Endometrial microvascular endothelial cells (primary cell): ENCODE data around the gene CEP290. TPM values are rescaled to one million over a fixed set of nuclear protein-coding genes. Genes with fewer than 3 reads are reported as not detected.
"Not testable (repeated sequence)": the region's sequence is repeated elsewhere in the genome, so short reads cannot be mapped to it uniquely, and the experiment has no call there.

Source experiments
- in situ Hi-C: cut with HindIII; loops from 2 replicates; pipeline ENCODE4 v1.10.0; 2017; ENCODE audit warnings: low sequenced_read_pairs, low pct_unique_long_range_greater_than_20kb; ENCODE audit errors: inconsistent ontology term
- total RNA-seq: library from RNA; depleted of rRNA; stranded (reverse); fragments of >200 nt; gene quantifications from one replicate; pipeline ENCODE4 v1.2.3, GENCODE V29; 2015; ENCODE audit errors: inconsistent ontology term

The CEP290 gene
- total RNA-seq, 1 donor from 2014 or later: 6.7 TPM

DNA sequence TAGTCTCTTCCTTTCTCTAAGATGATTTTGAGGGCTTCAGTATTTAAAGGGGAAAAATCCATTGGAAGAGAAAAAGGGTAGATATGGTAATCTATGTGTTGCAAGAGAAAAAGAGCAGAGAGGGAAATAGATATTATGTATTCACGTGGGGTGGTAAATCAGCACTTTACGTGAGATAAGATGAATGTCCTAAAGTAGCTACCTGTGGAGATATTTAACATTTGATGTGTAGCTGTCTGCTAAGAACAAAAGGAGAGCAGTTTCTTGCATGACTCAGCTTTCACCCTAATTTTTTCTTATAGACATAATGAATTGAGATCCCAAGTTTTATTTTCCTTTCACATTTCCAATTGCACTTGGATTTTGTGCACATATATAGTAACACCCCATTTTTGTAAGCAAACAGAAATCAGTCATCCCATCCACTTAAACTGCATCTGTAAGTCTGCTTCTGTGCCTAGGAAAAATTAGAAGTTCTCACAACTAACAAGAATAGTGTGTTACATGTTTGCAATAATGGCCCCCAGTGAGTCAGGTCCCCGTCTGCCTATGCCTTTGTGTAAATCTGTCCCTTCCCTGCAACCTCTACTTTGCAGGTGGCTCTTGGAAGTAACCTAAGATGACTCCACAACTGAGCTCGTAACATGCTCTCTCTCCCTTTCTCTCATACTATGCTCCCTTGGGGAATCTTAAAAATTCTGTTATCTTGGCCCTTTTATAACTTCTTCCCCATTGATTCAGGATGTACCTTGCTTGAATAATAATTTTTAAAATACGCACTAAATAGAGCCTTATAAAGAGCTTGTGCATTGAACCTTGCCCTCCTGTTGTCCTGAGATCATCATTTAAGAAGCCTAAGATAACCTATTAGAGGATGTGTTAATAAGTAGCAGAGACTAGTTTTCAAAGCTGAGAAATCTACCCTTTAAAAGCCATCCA lies 3.9 kb upstream of the CEP290 start:
- in situ Hi-C loops: no loop called here

DNA sequence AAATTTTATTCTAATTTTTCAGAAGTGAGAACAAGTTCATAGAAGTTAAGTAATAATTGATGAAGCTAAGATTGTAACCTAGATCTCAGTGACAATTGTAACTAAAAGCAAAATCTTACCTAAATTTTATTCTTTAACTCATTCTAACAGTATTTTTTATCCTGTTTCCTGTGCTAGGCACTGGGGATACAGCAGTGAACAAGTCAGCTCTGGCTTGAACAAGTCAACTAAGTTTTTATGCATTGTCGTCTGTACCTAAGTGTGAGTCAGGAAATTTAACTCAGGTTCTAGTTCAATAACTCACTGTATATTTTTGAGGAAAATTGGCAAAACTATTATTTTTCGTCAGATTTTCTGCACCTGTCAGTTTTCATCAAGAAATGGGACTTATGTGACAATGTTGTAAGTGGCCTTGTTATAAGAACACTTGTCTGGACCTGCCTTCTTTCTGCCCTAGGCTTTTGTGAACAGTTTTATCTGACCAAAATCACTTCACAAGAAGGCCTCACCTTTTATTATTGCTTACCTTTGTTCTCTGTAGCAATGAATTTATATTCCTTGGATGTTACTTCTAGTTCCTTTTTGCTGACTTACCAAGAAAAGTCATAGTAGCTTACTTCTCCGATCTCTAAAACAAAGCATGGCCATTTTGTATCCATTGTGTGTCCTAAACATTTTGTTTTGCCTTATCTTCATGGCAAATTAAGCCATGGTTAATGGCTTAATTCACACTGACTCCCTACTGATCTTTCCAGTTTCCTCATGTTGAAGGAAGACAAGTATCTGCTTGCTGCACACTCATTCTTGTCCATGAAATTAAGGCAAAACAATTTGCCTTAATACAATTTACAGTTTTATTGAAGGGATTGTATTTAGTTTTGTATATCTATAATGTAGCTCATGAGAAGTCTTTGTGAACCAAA lies 2.9 kb upstream of the CEP290 start:
- in situ Hi-C loops: no loop called here

DNA sequence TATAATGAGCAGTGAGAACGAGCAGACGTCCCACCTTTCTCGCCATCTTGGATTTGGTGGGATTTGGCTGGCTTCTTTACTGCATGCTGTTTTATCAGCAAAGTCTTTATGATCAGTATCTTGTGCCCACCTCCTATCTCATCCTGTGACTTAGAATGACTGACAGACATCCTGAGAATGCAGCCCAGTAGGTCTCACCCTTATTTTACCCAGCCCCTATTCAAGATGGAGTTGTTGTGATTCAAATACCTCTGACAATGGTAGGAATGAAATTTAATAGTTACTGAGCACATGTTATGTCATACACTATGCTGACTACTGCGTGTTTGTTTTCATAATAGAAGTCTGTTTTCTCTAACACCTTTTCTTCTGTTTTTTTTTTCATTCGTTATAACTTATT lies 2.1 kb upstream of the CEP290 start:
- in situ Hi-C loops: no loop called here

DNA sequence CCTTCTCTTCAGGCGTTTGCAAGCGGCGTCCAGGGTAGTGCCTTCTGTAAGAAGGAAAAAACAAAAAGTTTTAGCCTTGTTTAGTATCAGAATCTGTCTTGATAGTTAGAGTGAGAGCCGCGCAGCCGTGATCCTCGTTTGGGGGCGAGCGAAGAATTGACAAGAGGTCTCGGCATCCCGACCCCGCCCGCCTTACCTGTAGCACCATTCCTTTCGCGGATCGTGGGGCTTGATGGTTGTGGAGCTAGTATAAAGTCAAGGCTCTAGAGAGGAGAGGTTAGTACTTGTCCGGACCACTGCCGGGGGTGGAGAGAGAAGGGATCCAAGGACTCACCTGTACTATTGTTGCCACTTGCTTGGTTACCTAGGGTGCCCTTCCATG lies 713 bp upstream of the CEP290 start:
- in situ Hi-C loops: no loop called here

DNA sequence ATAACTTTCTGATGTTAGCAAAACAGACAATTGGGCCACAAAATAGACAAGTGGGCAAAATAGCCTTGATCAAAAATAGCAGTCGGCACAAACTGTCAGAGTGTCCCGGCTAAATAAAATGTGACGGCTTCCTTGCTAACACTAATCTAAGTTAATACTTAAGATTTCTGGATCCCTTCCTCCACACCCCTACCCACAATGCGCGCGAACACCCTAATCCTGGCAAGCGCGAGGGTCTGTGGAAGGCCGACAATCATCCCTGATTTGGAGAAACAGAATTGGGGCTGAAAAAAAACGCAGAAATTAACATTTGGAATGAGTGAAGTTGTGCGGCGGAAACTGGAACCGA lies 489 bp downstream of the CEP290 start:
- in situ Hi-C loops: no loop called here

DNA sequence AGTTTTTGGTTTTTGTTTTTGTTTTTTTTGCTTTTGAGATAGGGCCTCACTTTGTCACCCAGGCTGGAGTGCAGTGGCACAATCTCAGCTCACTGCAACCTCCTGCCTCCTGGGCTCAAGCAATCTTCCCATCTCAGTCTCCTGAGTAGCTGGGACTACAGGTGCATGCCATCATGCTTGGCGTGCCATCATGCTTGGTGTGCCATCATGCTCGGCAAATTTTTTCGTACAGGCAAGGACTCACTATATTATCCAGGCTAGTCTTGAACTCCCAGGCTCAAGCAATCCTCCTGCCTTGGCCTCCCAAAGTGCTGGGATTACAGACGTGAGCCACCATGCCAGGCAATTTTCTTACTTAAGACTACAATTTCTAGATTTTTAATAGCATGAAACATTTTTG lies 2.2 kb downstream of the CEP290 start:
- in situ Hi-C loops: not testable (repeated sequence)

DNA sequence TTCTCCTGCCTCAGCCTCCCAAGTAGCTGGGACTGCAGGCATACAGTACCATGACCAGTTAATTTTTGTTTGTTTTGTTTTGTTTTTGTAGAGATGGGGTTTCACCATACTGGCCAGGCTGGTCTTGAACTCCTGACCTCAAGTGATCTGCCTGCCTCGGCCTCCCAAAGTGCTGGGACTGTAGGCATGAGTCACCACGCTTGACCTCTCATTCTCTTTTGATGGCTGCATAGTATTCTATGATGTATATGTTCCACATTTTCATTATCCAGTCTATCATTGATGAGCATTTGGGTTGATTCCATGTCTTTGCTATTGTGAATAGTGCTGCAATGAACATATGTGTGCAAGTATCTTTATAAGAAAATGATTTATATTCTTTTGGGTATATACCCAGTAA lies 8.7 kb downstream of the CEP290 start:
- in situ Hi-C loops: not testable (repeated sequence)

DNA sequence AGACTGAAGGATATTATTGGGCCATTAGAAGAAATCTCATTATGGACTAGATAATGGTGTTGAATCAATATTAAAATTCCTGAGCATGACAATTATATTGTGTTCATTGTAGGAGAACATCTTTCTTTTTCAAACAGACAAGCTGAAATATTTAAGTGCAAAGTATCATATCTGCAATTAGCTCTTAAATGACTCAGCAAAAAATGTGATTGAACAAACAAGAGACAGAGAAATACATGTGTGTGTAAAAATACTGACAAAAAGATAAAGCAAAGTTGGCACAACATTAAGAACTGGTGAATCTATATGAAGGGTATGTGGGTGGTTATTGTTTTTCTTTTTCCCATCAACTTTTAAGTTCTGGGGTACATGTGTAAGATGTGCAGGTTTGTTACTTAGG lies 9.5 kb downstream of the CEP290 start:
- in situ Hi-C loops: no loop called here

DNA sequence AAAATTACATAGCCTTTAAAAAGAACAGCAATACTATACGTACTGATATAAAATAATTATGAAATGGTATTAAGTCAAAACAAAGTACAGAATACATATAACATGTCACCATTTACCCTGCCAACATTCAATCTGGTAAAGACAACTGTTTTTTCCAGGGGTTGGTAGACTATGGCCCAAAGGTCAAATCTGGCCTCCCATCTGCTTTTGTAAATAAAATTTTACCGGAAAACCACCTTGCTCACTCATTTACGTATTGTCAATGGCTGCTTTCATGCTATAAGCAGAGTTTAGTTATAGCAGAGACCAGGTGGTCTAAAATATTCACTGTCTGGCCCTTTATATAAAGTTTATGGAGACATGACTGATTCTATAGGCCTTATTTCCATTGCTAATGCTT lies 14.0 kb downstream of the CEP290 start:
- in situ Hi-C loops: no loop called here

DNA sequence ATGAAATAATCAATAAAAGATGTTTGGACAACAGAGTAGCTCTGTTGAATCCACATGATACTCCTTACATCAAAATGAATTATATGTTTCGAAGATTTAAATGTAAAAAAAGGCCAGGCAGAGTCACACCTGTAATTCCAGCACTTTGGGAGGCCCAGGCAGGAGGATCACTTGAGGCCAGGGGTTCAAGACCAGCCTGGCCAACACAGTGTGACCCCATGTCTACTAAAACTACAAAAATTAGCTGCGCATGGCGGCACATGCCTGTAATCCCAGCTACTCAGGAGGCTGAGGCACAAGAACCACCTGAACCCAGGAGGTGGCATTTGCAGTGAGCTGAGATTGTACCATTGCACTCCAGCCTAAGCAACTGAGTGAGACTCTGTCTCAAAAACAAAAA lies 14.8 kb downstream of the CEP290 start:
- in situ Hi-C loops: no loop called here

DNA sequence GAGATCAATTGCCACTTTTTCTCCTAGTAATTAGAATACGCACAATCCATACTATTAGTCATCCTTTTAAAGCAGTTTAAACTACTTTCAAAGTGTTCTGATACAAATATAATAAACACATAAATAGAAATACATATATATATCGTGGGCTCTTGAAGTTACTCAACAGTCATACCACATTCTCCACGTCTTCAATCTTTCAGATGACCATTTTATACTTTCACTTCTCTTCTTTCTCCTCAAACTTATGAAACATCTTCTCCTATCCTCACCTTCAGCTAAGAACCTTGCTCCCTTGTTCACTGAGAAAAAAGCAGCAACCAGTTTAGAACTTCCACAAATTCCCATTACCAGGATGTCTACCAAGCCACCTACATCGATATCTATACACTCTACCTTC lies 19.2 kb downstream of the CEP290 start:
- in situ Hi-C loops: no loop called here

DNA sequence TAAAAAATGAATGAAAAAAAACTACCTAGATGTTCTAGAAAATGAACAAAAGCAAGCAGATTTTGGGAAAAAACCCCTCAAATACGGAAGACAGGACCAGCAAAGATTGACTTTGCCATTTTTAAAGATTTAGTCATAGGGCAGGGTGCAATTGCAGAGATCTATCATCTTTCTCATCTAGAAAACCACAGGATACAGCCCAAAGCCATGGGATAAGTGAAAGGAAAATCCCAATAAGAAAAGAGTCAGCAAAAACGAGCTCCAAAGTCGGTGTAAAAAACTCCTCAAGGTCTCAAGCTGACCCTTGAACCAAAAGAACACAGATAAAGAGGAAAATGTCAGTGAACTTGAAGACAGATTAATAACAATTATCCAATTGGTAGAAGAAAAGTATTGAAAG lies 28.0 kb downstream of the CEP290 start:
- in situ Hi-C loops: no loop called here

DNA sequence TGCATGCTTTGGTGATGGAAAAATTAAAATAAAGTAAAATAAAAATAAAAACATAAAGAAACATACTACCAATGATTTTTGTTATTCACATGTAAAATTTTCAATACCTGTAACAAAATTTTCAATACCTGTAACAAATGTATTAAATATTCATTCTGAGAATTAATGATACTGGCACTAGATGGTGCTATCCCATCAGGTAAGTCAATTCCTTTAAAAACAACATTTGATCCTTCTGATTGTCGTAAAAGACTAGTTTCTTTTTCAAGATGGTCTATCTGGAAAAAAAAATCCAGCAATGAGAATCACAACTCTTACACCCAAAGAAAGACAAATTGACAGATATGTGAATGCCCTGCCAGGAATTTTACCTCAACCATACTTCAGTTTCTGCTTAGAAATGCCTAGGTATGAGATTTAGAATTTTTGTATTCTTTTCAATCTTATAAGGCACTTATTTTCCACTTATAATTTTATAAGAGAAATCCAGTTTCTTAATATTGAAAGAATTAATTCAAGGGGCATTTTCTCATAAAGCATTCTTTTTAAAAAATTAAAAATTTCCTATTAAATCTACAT lies 30.7 kb downstream of the CEP290 start:
- in situ Hi-C loops: no loop called here

DNA sequence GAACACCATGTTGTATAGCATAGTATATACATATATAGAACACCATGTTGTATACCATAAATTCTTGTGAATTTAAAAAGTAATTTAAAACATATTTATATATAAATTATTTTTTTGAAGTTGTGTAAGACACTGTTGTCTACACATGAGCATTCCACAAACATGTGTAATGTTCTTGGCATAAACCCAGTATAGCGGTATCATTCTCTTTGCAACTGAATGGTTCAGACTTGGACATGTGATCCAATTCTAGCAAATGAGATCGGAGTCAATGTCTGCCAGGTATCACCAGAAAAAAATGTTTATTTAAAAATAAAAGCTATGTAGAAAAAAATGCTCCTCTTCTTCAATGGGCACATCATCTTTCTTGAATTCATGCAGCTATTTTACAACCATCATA lies 33.9 kb downstream of the CEP290 start:
- in situ Hi-C loops: no loop called here

DNA sequence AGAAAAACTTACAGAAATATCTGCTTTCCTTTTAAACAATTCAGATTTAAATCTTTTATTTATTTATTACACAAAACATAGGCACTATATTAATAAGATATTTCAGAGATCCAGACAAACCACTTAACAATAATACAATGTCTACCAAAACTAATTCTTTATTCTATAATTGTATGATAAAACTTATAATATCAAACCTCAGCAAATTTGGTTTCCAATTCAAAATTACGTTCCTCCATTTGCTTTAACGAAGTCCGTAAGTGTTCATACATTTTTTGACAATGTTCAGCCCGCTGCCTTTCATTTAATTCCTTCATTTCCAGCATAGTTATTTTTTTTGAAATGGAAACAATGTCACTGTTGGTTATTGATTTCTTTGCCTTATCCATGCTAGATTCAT lies 48.3 kb downstream of the CEP290 start:
- in situ Hi-C loops: no loop called here

DNA sequence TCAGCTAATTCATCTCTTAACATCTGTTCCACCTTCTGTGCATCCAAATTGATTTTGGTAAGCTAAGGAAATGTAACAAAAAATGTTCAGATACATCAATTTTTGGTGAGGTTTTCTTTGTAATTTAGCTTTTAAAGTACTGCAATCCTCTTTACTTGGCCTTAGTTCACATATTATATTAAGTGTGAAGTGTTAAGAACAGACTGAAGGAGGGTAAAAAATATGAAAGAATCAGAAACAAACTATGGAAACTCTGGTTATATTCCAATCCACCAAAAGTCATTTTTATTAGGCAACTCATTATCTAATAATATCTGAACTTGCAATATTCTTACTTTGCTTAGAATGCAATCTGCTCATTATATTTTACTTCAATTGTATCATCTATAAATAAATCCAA lies 49.1 kb downstream of the CEP290 start:
- in situ Hi-C loops: no loop called here

DNA sequence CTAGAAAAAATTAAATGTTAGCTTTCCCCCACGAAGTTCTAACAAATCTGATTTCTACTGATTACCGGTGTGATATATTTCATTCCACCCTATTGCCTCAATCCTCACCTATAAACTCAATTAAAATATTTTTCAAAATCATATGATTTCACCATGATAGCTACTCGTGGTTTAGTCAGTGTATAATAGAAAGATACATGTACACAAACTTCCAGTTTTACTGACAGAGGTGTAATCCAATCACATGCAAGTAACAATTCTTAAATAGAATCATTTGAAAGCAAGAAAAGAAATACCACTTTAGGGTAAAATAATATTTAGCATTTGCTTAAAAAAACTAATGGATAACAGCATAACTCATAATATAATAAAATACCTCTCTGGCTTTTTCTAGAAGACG lies 57.7 kb downstream of the CEP290 start:
- in situ Hi-C loops: no loop called here

DNA sequence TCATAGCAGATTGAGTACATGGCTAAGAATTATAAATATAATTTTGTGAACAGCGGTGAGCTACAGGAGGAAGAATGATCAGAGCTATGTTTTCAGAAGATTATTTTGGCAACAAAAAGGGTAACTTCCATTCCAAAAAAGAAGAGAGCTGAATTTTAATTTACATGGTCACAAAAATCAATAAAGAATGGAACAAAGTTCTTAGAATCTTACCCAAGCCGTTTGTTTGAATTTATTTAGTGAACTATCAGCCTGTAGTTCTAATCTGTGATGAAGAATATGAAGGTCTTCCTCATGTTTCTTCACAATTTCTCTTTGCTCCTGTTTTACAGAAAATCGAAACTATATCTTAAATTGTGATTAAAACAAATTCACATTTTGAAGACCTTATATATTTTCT lies 58.3 kb downstream of the CEP290 start:
- in situ Hi-C loops: no loop called here

DNA sequence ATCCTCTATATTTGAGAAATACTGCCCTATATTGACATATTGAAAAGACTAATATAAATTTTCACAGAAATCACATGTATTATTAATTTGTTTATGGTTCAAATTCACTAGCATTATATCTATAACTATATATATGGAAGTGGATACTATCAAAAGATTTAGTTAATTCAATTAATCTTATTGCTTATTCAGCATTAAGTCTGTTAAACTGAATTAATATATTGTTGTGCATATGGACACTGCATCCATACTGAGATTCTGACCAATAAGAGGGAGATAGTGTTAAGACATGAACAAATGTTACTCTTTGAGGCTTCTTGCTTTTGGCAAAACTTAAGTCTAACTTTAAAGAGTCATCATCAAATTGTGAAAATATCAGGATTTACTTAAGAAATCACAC lies 60.6 kb downstream of the CEP290 start:
- in situ Hi-C loops: no loop called here

DNA sequence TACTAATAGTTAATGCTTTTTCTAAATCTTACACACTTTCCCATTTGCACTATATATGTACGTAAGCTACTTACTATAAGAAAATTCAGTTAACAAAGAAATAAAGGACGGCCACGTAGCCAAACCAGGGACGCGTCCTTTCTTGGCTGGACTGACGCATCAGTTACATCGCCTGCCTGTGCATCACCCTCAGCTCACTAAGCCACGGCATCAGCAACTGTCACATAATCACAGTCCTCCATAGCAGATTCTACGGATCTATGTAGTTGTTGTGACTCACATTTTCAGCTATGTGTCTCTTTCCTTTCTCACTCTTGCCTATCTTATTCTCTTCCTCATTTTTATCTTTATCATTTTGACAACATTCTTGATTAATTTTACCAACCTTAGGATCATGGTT lies 74.6 kb downstream of the CEP290 start:
- in situ Hi-C loops: no loop called here
